BLaER1 treated with 17β-estradiol and CSF1 and Interleukin-3, amounts not matched to agents 10 nM and 100 nM (cell line): ENCODE measurements around the gene TACR1.
A peak's percentile ranks its signal among the peaks of the same experiment; 100 is the strongest.

Experiments used
- H3K27ac ChIP-seq, 11 experiments: shearing (Covaris generic); formaldehyde crosslinking; 2 replicates each; pipeline ENCODE4 v1.8.1; 2022
- H3K27me3 ChIP-seq, 11 experiments: shearing (Covaris generic); formaldehyde crosslinking; 2 replicates each; pipeline ENCODE4 v1.8.1; 2022
- H3K36me3 ChIP-seq, 11 experiments: shearing (Covaris generic); formaldehyde crosslinking; 2 replicates each; pipeline ENCODE4 v1.8.1; 2022
- H3K4me1 ChIP-seq, 10 experiments: shearing (Covaris generic); formaldehyde crosslinking; 2 replicates each; pipeline ENCODE4 v1.8.1; 2022
- H3K4me2 ChIP-seq, 11 experiments: shearing (Covaris generic); formaldehyde crosslinking; 2 replicates each; pipeline ENCODE4 v1.8.1; 2022
- H3K4me3 ChIP-seq, 10 experiments: shearing (Covaris generic); formaldehyde crosslinking; 2 replicates each; pipeline ENCODE4 v1.8.1; 2022
- H3K9ac ChIP-seq, 11 experiments: shearing (Covaris generic); formaldehyde crosslinking; 2 replicates each; pipeline ENCODE4 v1.8.1; 2022
- H3K9me3 ChIP-seq, 11 experiments: shearing (Covaris generic); formaldehyde crosslinking; replicated peaks in 1 of 11; 2 replicates each; pipeline ENCODE4 v1.8.1; 2022
- H4K20me1 ChIP-seq, 11 experiments: shearing (Covaris generic); formaldehyde crosslinking; 2 replicates each; pipeline ENCODE4 v1.8.1; 2022
- Cebpa-rat ChIP-seq, 11 experiments: shearing (Covaris generic); IDR thresholded peaks; 2 replicates each; pipeline ENCODE4 v1.8.1; 2022

TACR1 gene

GRCh38 chr2:75012080-75012479, 187.2 kb downstream of the TACR1 start:
- TF ChIP-seq Cebpa-rat (IDR thresholded peaks at IDR 0.05), result no peak
- Histone ChIP-seq H4K20me1 (no peaks in the 10 kb centered on the region), H3K9me3 (peaks cover 0 to 9% (median 0%) of the 10 kb centered on the region in 11 experiments; a peak in 6 of 22 replicates), H3K36me3 (0 out of 22 replicates have a peak, but pooled peaks cover 0 to 4% (median 0%) of the 10 kb centered on the region in 11 experiments), H3K4me3 (no peak overlapping the region), H3K4me2 (no peak overlapping the region), H3K27me3 (no peaks in the 10 kb centered on the region), H3K4me1 (no peaks in the 10 kb centered on the region), H3K27ac (no peak overlapping the region), H3K9ac (no peak overlapping the region)

DNA sequence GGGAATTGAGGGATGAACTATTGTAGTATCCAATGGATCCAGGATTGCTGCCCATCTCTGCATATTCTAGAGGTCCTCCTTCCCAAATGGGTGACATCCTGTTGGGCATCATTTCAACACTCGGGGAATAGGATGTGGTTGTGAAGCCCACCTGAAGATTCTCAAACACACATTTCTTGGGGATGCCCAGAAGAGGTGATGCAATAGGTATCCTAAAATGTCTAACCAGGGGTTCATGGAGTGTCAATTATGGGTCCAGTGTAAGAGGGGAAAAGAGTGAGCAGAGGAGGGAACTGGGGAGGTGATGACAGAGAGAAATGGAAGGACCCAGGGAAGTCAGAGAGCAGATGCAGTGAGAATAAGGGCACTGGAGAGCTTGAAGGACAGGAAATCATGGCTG, 188.7 kb downstream of the TACR1 start:
- Histone ChIP-seq H3K4me1 (no peaks in the 10 kb centered on the region), H3K27ac (no peak overlapping the region), H3K27me3 (no peaks in the 10 kb centered on the region), H3K9me3 (peaks cover 0 to 8% (median 0%) of the 10 kb centered on the region in 11 experiments; a peak in 6 of 22 replicates), H4K20me1 (no peaks in the 10 kb centered on the region), H3K4me3 (no peak overlapping the region), H3K9ac (no peak overlapping the region), H3K36me3 (0 out of 22 replicates have a peak, but pooled peaks cover 0 to 4% (median 0%) of the 10 kb centered on the region in 11 experiments), H3K4me2 (no peak overlapping the region)
- TF ChIP-seq Cebpa-rat (IDR thresholded peaks at IDR 0.05), result 0 out of 22 replicates have a peak, but pooled peaks of 1 of the 11 experiments have one; percentile 37

- Histone ChIP-seq H3K27ac (no peak overlapping the region), H3K9me3 (no peaks in the 10 kb centered on the region), H3K4me2 (no peak overlapping the region), H4K20me1 (no peaks in the 10 kb centered on the region), H3K4me3 (no peak overlapping the region), H3K9ac (no peak overlapping the region), H3K4me1 (no peaks in the 10 kb centered on the region), H3K27me3 (no peaks in the 10 kb centered on the region), H3K36me3 (0 out of 22 replicates have a peak, but pooled peaks cover 0 to 4% (median 0%) of the 10 kb centered on the region in 11 experiments)
- TF ChIP-seq Cebpa-rat (IDR thresholded peaks at IDR 0.05), result no peak
Observed at GRCh38 chr2:75007819-75008218, 191.5 kb downstream of the TACR1 start.

DNA sequence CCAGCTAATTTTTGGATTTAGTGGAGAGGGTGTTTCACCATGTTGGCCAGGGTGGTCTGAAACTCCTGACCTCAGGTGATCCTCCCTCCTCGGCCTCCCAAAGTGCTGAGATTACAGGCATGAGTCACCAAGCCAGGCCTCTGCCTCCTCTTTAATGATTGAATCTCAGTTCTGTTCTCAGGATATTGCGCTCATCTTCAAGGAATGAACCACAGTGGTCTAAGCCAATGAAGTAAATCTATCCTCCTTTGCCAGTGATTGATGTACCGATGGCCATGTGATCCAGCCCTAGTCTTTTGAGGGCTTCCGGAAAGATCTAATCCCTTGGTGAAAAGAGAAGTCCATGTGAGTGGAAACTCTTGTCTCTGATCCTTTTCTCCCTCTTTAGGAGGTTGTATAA, 192.3 kb downstream of the TACR1 start:
- Histone ChIP-seq H3K36me3 (0 out of 22 replicates have a peak, but pooled peaks cover 0 to 4% (median 0%) of the 10 kb centered on the region in 11 experiments), H3K4me2 (no peak overlapping the region), H3K27me3 (no peaks in the 10 kb centered on the region), H3K9ac (no peak overlapping the region), H3K4me1 (peaks cover 0 to 3% (median 0%) of the 10 kb centered on the region in 10 experiments; a peak in 4 of 20 replicates), H3K9me3 (no peaks in the 10 kb centered on the region), H3K27ac (no peak overlapping the region), H3K4me3 (no peak overlapping the region), H4K20me1 (no peaks in the 10 kb centered on the region)
- TF ChIP-seq Cebpa-rat (IDR thresholded peaks at IDR 0.05), result no peak

- Histone ChIP-seq H3K27ac (no peak overlapping the region), H3K36me3 (0 out of 22 replicates have a peak, but pooled peaks cover 0 to 4% (median 0%) of the 10 kb centered on the region in 11 experiments), H3K4me2 (no peak overlapping the region), H3K27me3 (no peaks in the 10 kb centered on the region), H3K4me1 (peaks cover 0 to 8% (median 0%) of the 10 kb centered on the region in 10 experiments; a peak in 4 of 20 replicates), H4K20me1 (no peaks in the 10 kb centered on the region), H3K4me3 (no peak overlapping the region), H3K9ac (no peak overlapping the region), H3K9me3 (no peaks in the 10 kb centered on the region)
- no peak for TF ChIP-seq Cebpa-rat (IDR thresholded peaks at IDR 0.05)
Observed at GRCh38 chr2:75006041-75006440, 193.3 kb downstream of the TACR1 start.

DNA sequence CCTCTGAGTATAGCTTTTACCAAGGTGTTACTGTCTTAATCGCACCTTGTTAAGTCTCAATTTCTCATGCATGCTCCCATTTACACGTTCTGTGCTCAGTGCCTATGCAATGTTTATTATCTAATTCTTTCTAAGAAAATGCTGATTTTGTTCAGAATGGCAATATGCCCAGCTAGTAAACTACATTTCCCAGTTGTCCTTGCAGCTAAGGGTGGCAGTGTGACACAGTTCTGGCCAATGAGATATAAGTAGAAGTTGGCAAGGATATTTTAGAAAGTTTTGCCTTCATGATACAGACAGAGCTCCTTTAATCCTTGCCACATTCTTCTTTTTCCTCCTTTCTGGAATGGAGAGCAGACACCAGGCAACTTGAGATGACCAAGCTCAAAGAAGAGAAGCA, 195.5 kb downstream of the TACR1 start:
- Histone ChIP-seq H3K4me3 (no peak overlapping the region), H3K4me1 (peaks cover 0 to 13% (median 0%) of the 10 kb centered on the region in 10 experiments; a peak in 4 of 20 replicates), H3K36me3 (peaks cover 0 to 4% (median under 1%) of the 10 kb centered on the region in 11 experiments; a peak in 5 of 22 replicates), H4K20me1 (no peaks in the 10 kb centered on the region), H3K4me2 (no peak overlapping the region), H3K27me3 (no peaks in the 10 kb centered on the region), H3K9ac (no peak overlapping the region), H3K9me3 (peaks cover 2 to 7% (median 3%) of the 10 kb centered on the region in 11 experiments; a peak in 20 of 22 replicates), H3K27ac (no peak overlapping the region)
- no peak for TF ChIP-seq Cebpa-rat (IDR thresholded peaks at IDR 0.05)

- no peak for TF ChIP-seq Cebpa-rat (IDR thresholded peaks at IDR 0.05)
- Histone ChIP-seq H3K36me3 (peaks cover 2 to 9% (median 5%) of the 10 kb centered on the region in 11 experiments; a peak in 12 of 22 replicates), H4K20me1 (no peaks in the 10 kb centered on the region)
Observed at GRCh38 chr2:75003276-75003675, 196.0 kb downstream of the TACR1 start.

DNA sequence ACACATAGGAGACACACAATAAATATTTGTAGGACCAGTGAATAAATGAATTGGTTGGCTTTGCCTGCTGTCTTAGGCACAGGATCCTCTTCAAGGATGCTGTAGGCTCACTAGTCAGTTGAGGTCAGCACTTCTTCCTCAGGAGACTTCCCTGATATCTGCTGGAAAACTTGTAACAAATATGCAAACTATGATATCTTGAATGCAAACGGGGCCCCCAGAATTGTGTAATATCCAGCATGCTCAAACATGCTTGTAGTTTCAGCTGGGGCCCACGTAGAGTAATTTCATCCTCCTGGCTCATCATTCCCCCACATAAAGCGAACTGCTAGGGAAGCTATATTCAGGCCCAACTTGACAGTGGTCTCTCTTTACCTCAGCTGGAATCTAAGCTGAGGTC, 197.3 kb downstream of the TACR1 start:
- H3K36me3 ChIP-seq, result peaks cover 3 to 10% (median 7%) of the 10 kb centered on the region in 11 experiments; a peak in 12 of 22 replicates
- no peak overlapping the region for H3K27ac ChIP-seq

More at GRCh38 chr2:75003276-75003675, 196.0 kb downstream of the TACR1 start:
- Histone ChIP-seq H3K27me3 (no peaks in the 10 kb centered on the region), H3K9me3 (peaks cover 7 to 12% (median 8%) of the 10 kb centered on the region in 11 experiments), H3K4me2 (no peak overlapping the region), H3K27ac (no peak overlapping the region), H3K4me3 (no peak overlapping the region), H3K4me1 (peaks cover 0 to 13% (median 0%) of the 10 kb centered on the region in 10 experiments; a peak in 4 of 20 replicates), H3K9ac (no peak overlapping the region)

DNA sequence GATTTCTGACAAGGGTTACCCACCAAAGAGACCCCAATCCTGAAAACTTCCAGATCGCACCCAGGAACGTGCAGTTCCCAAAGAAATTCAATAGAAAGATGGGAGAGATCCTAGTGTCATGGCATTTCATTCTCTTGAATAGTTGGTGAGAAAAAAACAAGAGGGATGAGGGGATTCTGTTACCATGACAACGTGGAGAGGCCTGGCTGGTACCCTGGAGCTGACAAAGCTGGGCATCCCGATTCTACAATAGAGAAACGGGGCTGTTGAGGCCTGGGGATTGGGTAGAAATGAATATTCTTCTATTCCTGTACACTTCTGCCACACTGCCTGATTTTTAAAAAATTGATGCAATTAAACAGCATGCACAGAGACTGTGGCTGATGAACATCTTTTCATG, 199.9 kb downstream of the TACR1 start:
- Histone ChIP-seq H3K4me2 (no peak overlapping the region), H3K4me1 (peaks cover 0 to 13% (median 0%) of the 10 kb centered on the region in 10 experiments; a peak in 4 of 20 replicates), H3K27ac (no peak overlapping the region), H3K9ac (no peak overlapping the region), H3K27me3 (no peaks in the 10 kb centered on the region), H3K36me3 (peaks cover 3 to 10% (median 7%) of the 10 kb centered on the region in 11 experiments; a peak in 12 of 22 replicates), H3K4me3 (no peak overlapping the region), H4K20me1 (no peaks in the 10 kb centered on the region), H3K9me3 (peaks cover 14 to 24% (median 19%) of the 10 kb centered on the region in 11 experiments)
- TF ChIP-seq Cebpa-rat (IDR thresholded peaks at IDR 0.05), result no peak

More for the DNA sequence above, 197.3 kb downstream of the TACR1 start:
- peak overlapping the region in 2 of 11 experiments; percentile 6 to 18; a peak in 3 of 22 replicates for H3K4me2 ChIP-seq
- peaks cover 14 to 23% (median 18%) of the 10 kb centered on the region in 11 experiments for H3K9me3 ChIP-seq
- no peak overlapping the region for H3K9ac ChIP-seq
- H3K4me3 ChIP-seq, result no peak overlapping the region
- no peaks in the 10 kb centered on the region for H4K20me1 ChIP-seq
- no peaks in the 10 kb centered on the region for H3K27me3 ChIP-seq
- H3K4me1 ChIP-seq, result peaks cover 0 to 13% (median 0%) of the 10 kb centered on the region in 10 experiments; a peak in 4 of 20 replicates
- no peak for TF ChIP-seq Cebpa-rat (IDR thresholded peaks at IDR 0.05)
